GM18951 (cell line): Measurements from ENCODE around the gene TPPP3.

ENCODE experiments used
- POLR2A ChIP-seq: IDR thresholded peaks from 4 replicates; pipeline ENCODE4 v1.6.1; 2011; ENCODE audit warnings: mild to moderate bottlenecking; ENCODE audit not compliant: insufficient read length, insufficient read depth; ENCODE audit errors: extremely low read depth
- in situ Hi-C: fragments of 300-500 bp; cut with MboI; formaldehyde crosslinking; loops from one replicate; pipeline ENCODE4 v1.12.0; 2022; ENCODE audit warnings: low sequenced_read_pairs, mixed read lengths, inconsistent platforms; ENCODE audit not compliant: unreplicated experiment

TPPP3 gene

DNA sequence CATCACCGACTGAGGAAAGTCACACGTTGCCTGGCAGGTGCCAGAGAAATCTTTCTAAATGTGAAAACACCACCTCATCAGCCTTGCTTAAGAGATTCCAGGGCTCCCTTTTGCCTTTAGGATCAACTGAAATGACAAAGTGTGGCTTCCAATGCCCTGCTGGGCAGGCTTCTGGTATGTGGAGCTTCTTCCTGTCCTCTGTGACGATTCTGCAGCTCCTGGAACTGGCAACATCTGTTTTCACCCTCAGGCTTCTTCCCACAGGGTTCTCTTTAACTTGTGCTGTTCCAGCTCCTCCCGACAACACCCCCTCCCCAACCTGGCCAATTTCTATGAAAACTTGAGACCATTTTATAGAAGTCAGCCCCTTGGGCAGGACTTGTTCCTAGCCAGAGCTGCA is 27.7 kb upstream of the TPPP3 start:
- no peak for TF ChIP-seq POLR2A
- in situ Hi-C loops = loop anchor here (25.0 kb wide), 1 partner anchor 459 kb away; the partner anchor contains the start of gene CES3

DNA sequence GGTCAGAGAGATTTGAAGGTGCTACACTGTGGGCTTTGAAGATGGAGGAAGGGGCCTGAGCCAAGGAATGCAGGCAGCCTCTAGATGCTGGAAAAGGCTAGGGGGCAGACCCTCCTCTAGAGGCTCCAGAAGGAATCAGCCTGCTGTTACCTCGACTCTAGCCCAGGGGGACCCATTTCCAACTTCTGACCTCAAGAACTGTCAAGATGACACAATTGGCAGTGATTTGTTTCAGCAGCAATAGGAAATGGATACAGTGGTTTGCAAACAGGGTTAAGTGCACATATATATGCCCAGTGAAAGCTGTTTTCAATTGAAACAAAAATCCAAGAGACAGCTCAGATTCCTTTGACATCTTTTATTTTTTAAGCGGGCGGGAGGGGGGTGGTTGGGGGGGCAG is 26.6 kb upstream of the TPPP3 start:
- in situ Hi-C loops = loop anchor here (25.0 kb wide), 1 partner anchor 458 kb away; the partner anchor contains the start of gene CES3
- TF ChIP-seq POLR2A = no peak

DNA sequence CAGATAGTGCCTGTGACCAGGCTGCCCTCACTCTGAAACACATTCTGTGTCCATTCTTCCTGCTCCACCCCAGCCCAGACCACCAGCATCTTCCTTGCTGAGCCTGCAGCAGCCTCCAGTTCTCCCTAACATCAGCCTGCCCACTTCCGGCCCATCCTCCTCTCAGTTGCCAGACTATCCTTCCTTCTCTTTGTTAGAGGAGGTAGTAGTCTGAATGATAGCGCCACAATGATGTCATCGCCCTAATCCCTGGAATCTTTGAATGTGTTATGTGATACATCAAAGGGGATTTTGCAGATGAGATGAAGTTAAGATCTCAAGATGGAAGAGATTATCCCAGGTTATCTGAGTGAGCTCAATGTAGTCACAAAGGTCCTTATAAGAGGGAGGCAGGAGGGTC is 26.2 kb upstream of the TPPP3 start:
- in situ Hi-C loops = loop anchor here (25.0 kb wide), 1 partner anchor 457 kb away; the partner anchor contains the start of gene CES3
- no peak for TF ChIP-seq POLR2A

DNA sequence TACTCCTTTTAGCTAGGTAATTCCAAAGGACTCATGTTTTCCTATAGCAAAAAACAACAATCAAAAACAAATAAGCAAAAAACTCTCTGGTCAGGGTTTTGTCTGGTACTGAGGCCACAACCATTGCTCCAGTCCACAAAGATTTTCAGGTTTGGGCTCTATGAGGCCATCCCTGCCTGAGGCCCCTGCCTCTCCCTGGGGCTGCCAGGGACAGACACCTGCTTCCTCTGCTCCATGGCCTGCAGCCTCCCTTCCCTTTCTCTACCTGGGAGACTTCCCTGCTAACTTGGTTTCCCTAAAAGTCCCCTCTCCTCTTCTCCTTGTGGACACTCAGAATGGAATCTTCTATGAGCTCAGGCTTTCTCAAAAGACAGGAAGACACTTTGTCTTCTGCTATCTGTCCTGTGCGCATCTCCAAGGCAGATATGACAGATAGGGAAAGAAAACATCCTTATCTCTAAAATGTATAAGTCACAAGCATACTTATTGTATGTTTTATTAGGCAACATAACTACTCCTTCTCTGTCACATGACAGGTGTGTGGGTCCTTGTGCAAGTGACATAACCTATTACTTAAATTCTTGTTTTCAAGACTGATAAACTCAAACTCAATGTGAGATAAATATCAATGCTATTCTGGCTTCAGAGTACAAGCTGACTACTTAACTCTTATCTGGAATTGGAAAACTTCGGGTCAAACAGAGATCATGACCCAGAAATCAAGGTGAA is 24.2 kb upstream of the TPPP3 start:
- TF ChIP-seq POLR2A = no peak
- in situ Hi-C loops = loop anchor here (25.0 kb wide), 1 partner anchor 455 kb away; the partner anchor contains the start of gene CES3

DNA sequence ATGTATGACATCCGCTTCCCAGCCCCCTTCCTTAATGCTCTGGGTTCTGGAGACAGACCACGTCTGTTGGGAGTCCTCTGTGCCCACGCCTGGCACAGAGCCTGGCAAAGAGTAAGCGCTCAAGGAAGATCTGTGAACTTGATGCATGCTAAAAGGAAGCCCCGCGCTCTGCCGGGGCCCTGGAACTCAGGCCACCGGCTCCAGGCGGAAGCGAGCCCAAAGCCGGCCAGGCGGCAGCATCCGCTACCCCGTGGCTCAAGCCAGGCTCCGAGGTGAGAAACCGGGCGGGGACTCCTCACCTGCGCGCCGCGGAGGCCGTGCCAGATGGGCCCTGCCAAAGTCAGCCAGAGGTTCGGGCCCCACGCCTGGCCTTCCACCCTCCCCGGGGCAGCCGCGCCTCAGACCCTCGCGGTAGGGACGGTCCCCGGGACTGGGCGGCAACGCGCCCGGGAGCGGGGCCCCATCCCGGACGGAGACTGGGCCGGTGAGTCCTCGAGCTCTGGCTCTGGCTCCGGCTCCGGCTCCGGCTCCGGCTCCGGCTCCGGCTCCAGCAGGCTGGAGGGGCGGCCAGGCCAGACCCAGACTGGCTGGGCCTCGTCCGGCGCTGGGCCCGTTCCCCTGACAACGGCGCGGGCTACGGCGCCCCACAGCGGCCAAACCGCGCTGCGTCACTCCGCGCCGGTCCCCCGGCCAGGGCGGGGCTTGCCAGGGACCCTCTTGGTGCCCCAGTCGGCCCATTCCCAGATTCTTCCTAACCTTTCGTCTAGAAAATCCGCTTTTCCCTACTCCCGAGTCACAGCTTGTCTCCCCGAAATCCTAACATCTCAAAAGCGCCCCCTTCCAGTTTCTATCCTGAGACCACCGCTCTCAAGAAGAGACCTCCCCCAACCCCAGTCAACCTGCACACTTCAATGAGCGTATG is 22.8 kb upstream of the TPPP3 start, which contains the start of gene ZDHHC1:
ZDHHC1 (minus strand) TSS at position 606 of the 922 bp plus-strand sequence. CDS start 8,702 bp downstream, outside the sequence.
- in situ Hi-C loops = loop anchor here (25.0 kb wide), 1 partner anchor 454 kb away; the partner anchor contains the start of gene CES3
- TF ChIP-seq POLR2A = no peak

DNA sequence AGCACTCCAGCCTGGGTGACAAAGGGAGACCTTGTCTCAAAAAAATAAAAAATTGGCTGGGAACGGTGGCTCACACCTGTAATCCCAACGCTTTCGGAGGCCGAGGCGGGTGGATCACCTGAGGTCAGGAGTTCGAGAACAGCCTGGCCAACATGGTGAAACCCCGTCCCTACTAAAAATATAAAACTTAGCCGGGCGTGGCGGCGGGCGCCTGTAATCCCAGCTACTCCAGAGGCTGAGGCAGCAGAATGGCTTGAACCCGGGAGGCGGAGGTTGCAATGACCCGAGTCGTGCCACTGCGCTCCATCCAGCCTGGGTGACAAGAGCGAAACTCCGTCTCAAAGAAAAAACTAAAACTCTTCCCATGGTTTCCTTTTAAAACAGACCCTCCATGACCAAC is 22.1 kb upstream of the TPPP3 start:
- in situ Hi-C loops = loop anchor here (25.0 kb wide), 1 partner anchor 453 kb away; the partner anchor contains the start of gene CES3

DNA sequence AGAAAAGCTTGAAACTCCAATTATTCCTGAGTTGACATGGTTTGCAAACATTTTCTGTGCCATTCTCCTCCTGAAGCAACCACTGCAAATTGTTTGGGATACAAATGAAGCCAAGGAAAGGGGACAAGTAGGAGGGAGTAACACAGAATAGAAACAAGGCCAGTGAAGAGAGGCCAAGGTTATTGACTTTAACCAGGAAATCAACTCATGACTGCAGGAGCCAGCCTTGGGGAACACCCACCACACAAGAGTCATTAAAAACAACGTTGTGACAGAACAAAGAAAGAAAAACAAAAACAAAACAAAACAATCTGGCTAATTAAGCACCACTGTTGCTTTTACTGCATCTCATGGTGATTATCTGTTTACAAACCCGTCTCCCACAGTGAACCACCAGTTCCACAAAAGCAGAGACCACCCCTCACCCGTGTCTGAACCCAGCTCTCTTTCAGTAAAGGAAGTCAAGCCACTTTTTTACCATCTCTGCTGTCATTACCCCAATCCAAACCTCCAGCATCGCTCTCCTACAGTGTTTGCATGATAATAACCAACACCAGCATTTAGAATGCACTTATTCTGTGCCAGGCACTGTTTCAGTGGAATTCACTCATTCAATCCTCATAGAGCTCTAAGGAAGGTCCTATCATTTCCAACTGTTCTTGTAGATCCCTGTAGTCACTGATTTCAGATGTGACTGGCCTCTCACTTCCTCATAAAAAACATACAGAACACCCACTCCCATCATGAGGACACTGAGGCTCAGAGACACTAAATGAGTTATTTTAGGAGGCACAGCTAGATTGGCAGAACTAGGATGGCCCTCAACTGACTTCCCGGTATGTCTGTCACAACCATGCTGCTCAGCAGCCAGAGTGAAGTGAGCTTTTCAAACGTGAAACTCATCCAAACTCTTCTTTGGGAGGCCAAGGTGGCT is 20.9 kb upstream of the TPPP3 start:
- TF ChIP-seq POLR2A = no peak
- in situ Hi-C loops = loop anchor here (25.0 kb wide), 1 partner anchor 452 kb away; the partner anchor contains the start of gene CES3

DNA sequence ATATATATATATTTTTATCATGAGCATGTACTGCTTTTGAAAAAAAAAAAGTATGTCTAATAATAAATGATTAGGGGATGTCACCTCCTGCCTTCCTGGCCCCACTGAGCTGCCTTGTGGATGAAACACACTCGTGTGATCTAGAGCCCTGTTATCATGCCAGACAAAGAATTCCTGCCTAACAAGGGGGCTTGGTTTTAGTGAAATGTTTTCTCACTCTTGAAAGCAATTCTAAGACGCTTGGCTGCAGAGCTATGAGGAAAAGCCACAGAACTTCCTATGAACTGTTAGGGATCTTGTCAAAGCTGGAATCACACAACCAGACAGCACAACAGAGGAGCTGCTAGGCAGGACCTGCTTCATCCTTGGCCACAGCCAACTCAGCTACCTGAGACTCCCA is 19.0 kb upstream of the TPPP3 start:
- TF ChIP-seq POLR2A = no peak
- in situ Hi-C loops = loop anchor here (25.0 kb wide), 1 partner anchor 450 kb away; the partner anchor contains the start of gene CES3

DNA sequence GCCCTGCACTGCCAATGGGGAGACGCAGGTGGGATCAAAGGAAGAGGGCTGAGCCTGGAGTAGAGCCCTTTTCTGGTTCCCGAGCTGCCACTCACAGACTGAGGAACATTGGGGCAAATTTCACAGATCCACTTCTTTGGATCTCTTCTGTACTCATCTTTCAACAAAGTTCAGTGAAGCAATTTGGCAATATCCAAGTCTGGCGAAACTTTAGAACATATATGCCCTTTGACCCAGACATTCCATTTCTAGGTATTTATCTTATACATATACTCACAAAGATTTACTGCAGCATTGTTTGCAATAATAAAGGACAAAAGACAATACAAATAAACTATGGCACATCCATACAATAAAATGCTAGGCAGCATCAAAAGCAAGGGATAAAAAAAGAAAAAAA is 18.0 kb upstream of the TPPP3 start:
- no peak for TF ChIP-seq POLR2A
- in situ Hi-C loops = loop anchor here (25.0 kb wide), 1 partner anchor 449 kb away; the partner anchor contains the start of gene CES3

DNA sequence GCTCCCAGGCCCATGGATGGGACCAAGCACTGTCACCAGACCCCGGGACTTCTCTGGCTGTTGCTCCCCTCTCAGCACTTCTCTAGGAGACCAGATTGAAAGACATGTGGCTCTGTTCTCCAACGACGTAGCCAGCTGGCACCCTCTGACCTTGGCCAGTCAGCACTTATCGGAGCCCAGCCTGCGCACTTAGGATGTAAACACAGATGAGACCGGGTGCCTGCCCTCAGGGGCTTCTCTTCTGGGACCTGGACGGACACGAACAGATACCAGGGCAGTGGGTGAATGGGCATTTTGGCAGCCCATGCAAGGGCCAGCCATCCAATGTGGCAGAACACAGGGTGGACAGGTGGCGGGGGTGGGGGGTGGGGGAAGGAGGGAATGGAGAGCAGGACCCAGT is 16.3 kb upstream of the TPPP3 start:
- TF ChIP-seq POLR2A = no peak
- in situ Hi-C loops = loop anchor here (25.0 kb wide), 1 partner anchor 447 kb away; the partner anchor contains the start of gene CES3

DNA sequence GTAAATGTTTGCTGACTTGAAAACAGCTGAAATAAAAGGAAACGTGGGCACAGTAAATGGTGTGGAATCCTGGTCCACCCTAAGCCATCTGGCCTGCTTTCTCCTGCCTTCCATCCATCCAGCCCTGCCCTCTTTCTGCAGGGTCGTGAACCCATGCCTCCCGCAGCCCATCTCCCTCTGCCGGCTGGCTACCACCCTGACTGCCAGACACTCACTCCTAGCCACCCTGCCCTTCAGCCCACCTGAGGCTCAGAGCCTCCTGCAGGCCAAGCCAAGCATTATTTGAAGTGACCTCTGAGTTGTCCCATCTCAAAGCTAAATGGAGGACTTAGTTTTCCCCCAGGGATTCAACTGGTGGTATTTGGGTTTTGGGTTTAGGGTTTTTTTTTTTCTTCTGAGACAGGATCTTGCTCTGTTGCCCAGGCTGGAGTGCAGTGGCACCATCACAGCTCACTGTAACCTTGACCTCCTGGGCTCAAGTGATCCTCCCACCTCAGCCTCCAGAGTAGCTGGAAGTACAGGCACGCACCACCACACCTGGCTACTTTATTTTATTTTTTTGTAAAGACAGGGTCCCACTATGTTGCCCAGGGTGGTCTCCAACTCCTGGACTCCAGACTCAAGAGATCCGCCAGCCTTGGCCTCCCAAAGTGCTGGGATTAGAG is 14.6 kb upstream of the TPPP3 start:
- in situ Hi-C loops = loop anchor here (25.0 kb wide), 1 partner anchor 446 kb away; the partner anchor contains the start of gene CES3
- no peak for TF ChIP-seq POLR2A
